NCI-H146 (cell line): ENCODE data around the gene PNP.
"Not testable (repeated sequence)": the region's sequence is repeated elsewhere in the genome, so short reads cannot be mapped to it uniquely, and the experiment has no call there.

ENCODE experiments used
- DNase-seq: peaks from one replicate; lab custom pipeline; 2025; lab: John Stamatoyannopoulos, UW

PNP gene

DNA sequence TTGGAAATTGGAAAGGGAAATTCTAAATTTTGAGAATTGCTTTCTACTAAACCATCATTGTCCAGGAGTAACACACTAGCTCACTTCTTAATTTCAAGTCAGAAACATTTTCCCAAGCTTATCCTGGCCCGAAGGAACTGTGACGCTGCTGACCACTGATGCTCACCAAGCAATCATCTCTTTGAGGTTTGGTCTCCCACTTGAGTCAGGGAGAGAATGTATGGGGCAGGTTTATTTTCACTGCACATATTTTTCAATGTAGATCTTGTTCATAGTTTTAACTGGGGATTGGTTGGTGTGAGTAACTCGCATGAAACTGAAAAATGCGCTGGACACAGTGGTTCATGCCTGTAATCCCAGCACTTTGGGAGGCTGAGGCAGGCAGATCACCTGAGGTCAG, 23.3 kb downstream of the PNP start:
- no peak for DNase-seq

DNA sequence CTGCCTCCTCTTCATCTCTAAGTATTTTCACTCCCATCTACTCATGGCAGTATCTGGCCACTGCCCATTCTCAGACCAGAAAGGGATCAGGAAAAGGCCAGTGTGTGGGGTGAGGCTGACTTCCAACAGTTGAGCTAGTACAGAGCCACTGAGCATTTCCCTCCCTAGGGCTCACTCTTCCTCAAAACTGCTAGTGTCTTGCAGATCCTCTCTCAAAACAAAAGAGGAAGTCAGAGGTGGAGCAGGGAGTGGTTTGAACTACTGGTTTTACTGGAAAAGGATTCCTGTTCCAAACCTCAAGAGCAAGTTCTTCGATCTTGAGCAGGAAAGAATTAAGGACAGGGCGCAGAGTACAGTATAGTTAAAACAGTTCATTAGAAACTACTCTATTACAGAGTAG, 24.4 kb downstream of the PNP start:
- DNase-seq: no peak

DNA sequence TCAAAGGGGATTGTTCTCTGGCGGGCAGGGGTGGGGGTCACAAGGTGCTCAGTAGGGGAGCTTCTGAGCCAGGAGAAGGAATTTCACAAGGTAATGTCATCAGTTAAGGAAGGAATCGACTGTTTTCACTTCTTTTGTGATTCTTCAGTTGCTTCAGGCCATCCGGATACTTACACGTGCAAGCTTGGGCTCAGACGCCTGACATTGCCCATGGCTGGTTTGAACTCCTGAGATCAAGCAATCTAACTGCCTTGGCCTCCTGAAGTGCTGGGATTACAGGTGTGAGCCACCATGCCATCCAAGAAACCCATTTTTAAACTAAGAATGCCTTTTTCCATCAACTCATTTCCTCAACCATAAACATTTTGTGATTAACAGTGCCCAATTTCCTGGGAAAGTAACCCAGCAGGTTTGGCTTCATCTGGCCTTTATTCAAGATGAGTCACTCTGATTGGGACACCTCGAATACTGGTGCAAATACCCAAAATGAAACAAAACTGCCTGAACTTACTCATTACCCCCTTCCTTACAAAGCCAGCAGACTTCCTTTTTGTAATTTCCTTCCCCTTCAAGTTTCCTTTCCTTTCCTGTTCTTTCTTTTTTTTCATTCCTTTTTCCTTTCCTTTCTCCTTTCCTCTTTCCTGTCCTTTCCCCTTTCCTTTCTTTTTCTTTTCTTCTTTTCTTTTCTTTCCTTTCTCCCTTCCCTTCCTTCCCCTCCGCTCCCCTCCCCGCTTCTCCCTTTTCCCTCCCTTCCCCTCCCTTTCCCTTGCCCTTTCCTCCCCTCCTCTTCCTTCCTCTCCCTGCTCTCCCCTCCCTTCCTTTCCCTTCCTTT, 25.9 kb downstream of the PNP start:
- DNase-seq: no peak

DNA sequence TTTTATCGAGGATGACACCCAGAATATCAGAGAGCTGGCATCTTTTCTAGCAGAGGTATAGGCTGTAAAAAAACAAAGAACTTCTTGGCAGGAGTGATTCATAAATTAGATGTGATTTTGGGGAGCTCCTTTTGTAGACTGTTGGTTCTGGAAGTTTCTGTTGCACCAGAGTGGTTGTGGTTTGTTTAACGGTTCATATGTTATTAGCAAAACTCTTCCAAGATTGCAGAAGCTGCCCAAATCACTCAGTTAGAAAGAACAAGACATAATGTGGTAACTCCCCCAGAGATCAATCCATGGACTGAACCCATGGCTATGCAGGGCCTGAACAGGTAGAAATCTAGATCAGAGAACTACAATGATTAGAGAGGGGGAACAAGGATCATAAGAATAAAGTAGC, 29.4 kb downstream of the PNP start:
- DNase-seq: no peak

DNA sequence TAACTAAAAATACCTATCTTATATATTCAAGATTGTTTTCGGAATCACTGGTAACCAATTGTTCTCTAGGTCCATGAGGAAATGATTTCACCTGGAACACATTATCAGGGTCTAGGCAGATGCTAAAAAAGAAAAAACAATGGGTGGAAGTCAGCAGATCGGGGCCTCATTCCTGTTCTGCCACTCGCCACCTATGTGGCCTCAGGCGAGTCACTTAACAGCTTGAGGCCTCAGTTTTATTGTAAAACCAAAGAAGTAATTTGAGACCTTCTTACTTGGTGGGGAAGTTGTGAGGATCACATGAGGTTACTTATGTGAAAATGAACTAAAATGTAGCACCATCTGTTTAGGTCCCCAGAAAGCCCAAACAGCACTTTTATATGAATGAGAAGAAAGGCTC, 29.9 kb downstream of the PNP start:
- peak; percentile 7 for DNase-seq

DNA sequence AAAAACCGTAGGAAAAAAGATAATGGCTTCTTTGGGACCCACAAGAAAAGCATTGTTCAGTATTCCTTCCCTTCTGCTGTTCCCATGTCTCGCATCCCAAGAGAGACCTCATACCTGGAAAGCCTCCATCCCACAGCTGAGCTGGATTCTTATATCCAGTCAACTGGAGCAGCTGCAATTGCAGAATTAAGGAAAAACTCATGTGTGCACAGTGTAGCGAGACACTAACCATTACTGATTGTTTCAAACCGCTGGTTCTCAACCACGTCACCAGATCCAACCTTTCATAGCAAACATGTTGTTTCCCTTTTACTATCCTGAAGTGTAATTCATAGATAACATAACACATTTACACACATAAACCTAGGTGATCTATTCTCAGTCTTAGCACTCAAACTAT, 30.7 kb downstream of the PNP start:
- no peak for DNase-seq

DNA sequence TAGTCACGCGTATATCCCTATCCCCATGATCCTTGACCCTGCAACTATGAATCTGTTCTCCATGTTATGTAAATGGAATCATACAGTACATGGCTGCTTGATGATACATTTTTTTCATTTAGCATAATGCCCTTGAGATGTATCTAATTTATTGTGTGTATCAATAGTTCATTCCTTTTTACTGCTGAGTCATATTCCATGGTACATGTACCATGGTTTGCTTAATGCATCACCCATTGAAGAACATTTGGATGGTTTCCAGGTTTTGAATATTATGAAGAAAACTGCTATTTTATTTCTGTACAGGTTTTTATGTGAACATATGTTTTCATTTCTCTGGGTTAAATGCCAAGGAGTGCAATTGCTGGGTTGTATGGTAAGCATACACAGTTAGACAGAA, 32.1 kb downstream of the PNP start:
- DNase-seq: no peak

DNA sequence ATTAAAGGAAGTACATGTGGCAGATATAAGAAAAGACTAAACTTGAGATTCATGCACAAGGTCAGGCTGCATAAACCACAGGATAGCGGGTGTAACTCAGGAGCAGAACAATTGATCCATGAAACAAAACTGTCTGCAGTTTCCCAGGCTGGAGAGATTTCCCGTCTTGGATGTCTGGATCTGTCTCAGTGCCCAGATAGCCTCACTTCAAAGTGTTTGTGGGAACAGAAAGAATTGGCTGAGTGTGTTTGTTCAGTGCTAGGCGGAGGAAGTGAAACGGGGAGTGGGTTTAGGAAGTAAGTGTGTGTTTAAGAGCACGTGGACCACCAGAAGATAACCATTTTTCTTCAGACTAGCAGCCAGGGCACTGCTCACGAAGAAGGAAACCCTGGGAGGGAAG, 34.7 kb downstream of the PNP start:
- no peak for DNase-seq

DNA sequence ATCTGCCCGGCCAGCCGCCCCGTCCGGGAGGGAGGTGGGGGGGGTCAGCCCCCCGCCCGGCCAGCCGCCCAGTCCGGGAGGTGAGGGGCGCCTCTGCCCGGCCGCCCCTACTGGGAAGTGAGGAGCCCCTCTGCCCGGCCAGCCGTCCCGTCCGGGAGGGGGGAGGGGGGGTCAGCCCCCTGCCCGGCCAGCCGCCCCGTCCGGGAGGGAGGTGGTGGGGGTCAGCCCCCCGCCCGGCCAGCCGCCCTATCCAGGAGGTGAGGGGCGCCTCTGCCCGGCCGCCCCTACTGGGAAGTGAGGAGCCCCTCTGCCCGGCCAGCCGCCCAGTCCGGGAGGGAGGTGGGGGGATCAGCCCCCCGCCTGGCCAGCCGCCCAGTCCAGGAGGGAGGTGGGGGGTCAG, 37.1 kb downstream of the PNP start:
- not testable (repeated sequence) for DNase-seq

DNA sequence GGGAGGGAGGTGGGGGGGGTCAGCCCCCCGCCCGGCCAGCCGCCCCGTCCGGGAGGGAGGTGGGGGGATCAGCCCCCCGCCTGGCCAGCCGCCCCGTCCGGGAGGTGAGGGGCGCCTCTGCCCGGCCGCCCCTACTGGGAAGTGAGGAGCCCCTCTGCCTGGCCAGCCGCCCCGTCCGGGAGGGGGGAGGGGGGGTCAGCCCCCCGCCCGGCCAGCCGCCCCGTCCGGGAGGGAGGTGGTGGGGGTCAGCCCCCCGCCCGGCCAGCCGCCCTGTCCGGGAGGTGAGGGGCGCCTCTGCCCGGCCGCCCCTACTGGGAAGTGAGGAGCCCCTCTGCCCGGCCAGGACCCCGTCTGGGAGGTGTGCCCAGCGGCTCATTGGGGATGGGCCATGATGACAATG, 37.5 kb downstream of the PNP start:
- not testable (repeated sequence) for DNase-seq

DNA sequence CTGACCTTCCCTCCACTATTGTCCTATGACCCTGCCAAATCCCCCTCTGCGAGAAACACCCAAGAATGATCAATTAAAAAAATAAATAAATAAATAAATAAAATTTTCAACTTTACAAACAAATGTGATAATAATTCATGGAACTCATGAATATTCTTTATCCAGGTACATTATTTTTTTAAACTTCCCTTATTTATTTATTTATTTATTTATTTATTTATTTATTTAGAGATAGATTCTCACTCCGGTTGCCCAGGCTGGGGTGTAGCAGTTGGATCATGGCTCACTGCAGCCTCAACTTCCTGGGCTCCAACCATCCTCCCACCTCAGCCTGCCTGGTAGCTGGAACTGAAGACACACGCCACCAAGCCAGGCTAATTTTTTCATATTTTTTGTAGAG, 38.3 kb downstream of the PNP start:
- not testable (repeated sequence) for DNase-seq

DNA sequence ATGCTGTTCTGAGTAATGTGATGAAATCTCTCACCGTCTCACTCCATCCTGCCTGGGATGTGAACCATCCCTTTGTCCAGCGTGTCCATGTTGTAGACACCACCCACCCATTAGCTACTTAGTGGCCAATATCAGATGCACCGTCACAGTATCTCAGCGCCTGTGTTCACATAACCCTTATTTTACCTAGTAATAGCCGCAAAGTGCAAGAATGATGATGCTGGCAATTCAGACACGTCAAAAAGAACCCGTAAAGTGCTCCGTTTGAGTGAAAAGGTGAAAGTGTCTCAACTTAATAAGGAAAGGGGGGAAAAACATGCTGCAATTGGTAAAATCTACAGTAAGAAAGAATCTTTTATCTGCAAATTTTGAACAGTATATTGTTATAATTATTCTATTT, 39.2 kb downstream of the PNP start:
- no peak for DNase-seq

DNA sequence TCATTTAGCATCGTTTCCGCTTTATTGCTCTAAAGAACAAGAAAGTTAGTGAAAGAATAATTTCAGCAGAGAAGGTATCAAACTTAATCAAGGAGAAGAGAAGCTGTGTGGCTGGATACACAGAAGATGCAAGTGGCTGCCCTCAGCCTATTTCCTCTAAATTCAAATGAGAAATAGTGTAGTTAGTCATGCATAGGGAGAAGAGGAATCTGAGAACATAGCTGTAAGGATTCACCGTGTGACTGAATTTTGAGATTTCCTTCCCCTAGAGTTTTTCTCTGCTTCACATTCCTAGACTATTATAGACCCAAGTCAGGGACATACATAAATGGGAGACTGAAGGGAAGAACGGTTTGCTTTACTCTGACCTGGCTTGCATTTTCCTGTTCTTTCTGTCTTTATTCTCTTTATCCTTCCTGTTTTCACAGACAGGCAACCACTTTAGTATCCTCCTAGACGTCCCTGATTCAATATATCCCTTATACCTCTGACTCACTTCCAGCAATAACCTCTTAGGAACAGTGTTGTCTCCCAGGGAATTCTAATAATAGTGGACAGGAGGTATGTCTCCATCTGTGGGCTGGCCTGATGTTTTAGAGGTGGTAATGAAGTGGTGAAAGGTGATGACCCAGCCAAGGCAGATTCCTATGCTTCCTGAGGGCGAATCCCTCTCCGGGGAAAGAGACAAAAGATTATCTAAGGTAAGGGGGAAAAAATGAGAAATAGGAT, 43.1 kb downstream of the PNP start:
- DNase-seq: no peak

DNA sequence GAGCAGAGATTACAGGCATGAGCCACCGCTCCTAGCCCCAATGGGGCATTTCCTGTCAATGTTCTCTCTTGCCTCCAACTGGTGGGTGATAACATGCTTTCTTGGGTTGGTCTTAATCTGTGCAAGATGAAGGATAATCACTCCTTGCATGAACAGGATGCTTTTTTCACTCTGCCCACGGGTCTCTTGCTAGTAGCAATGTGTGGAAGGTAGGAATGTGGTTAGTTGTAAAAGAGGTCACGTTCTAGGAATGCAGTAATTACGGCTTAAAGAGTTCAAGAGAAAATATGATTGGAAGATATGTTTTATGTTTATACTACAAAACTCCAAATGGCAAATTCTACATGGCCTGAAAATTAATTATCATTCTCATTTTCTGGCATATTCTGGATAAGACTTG, 46.6 kb downstream of the PNP start:
- no peak for DNase-seq

DNA sequence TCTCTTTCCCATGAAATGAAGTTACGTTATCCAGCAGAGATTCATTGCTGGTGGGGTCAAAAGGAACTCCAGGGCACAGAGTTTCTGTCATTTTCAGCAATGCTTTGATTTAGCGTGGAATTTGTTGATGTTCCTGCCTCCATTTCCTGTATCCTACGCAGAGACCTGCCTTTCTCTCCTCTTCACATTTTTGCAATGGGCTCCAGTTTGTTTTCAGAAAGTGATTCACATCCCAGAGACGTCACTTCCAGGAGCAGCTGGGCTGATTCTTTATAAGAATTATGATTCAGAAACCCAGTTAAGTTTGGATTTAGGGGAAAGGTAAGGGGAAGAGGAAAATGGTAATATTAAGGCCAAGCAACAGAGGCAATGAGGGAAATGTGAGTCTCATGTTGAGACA, 47.7 kb downstream of the PNP start:
- no peak for DNase-seq

DNA sequence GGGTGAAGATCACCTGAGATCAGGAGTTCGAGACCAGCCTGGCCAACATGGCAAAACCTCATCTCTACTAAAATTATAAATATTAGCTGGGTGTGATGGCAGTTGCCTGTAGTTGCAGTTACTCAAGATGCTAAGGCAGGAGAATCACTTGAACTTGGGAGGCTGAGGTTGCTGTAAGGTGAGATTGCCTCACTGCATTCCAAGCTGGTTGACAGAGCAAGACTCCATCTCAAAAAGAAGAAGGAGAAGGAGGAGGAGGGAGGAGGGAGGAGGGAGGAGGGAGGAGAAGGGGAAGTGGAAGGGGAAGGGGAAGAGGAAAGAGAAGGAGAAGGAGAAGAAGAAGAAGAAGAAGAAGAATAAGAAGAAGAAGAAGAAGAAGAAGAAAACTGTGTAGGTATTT, 53.1 kb downstream of the PNP start:
- no peak for DNase-seq

DNA sequence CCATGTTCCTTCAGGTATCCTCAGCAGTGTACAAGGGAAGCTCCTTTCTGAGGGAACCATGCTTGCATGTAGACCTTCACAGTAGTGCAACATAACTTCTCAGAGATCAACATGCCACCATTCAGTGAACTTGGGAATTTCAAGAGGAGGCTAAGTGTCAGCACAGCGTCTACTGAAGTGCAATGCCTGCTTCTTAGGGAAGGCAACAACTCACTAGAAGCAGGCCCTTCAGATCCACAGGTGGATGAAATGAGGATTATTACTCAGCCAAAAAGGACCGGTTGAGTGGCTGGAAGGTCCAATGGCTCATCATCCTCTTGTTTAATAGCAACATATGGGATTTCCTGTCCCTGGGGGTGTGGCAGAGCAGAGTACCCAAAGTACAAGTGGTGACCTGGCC, 54.8 kb downstream of the PNP start:
- DNase-seq: no peak
